Medulla oblongata (tissue), 1 donor: ENCODE results near the gene ZNF544.

ENCODE experiments used
- DNase-seq: peaks from one replicate; pipeline ENCODE4 v3.0.0-alpha.2; 2015; ENCODE audit errors: extremely low spot score

The ZNF544 gene

GRCh38 chr19:58228585-58229254, at the start of gene ZNF544:
Gene ZNF544, plus strand, starts transcription at chr19:58228914. Its CDS starts 15,110 bp downstream, at chr19:58244024.
- peak; percentile 55 for DNase-seq

- no peak for DNase-seq
Measured at GRCh38 chr19:58181902-58182576, 46.7 kb upstream of the ZNF544 start.

GRCh38 chr19:58182577-58182988, 46.1 kb upstream of the ZNF544 start:
- peak; percentile 84 for DNase-seq

DNA sequence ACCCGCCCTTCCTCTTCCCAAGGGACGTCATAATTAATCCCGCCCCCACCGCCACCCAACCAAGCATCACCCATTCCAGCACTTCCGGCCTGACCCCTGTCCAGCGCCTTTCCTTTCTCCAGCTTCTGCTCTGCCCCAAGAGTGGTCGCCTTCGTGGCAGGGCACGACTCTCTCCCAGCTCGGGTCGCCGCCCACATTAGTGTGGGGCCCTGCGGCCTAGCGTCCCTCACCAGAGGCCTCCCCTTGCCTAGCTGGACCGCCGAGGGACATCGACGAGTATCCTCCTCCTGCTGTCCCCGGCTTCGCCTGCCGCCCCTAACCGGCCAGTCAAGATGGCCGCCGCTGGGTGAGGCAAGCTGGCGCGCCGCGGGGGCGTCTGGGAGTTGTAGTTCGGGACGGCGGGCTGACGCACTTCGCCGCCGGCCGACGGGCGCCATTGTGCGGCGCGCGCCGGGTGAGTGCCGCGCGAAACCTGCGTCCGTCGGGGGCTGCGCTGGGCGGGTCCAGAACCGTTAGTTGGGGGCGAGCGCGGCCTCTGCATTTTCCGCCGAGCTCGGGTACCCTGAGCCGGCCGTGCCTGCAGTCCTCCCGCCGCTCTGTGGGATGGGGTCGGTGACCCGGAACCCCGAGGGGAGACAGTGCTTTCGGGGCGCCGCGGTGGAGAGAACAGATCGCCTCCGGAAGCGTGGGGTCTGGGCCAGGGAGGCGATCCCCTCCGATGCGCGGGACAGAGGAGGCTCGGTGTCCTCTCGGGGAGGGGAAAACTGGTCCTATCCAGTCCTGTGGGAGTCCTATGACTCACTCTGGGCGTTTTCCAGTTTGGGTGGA, 45.5 kb upstream of the ZNF544 start, which contains the start of gene ZNF274:
Gene ZNF274 (plus strand): TSS at position 73 of the 828 bp plus-strand sequence. CDS start 905 bp downstream, outside the sequence.
- DNase-seq = peak; percentile 90

DNA sequence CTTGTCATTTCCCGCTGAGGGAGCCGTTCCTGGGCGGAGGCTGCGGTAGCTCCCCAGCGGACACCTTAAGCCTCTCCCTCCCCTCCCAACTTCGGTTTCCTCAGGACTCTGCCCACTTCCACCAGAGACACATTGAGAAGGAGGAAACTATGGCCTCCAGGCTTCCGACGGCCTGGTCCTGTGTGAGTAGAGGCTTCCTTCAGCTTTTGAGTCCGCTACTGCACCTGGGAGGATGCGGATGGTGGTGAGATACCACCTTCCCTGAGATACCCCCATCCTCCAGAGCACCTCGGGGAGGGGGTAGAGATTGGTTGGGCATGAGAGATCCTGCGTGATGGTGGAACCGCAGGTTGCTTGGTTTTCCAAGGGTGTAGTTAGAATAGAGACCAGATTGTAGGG, 44.9 kb upstream of the ZNF544 start:
- no peak for DNase-seq

DNA sequence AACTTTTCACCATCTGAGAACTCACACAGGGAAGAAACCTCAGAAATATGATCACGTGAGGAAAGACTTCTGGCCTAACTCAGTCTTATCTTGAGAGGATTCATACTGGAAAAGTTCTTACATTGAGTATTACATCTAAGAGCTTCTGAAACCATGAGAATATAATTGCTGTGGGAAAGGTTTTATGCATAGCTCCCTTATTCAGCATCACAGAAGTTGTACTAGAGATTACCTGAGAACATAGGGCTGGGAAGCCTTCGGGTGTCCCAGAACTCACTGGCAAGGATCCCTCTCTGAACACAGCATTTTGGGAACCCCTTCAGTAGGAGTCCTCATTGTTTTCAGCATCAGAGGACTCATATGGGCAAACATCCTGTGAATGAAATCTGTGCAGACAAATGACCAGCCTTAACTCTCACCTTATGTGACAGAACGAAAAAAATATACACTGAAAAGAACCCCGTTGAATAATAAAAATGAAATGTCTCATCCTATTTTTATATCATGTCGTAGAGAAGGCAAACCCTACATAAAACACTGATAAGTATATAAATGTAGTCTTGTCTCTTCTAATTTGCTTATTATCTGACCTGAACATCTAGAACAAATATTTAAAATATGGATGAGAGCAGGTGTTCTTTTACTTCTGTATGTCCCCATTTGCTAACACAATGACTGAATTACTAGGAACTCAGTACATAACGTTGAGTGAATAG, 31.7 kb upstream of the ZNF544 start:
- no peak for DNase-seq

DNA sequence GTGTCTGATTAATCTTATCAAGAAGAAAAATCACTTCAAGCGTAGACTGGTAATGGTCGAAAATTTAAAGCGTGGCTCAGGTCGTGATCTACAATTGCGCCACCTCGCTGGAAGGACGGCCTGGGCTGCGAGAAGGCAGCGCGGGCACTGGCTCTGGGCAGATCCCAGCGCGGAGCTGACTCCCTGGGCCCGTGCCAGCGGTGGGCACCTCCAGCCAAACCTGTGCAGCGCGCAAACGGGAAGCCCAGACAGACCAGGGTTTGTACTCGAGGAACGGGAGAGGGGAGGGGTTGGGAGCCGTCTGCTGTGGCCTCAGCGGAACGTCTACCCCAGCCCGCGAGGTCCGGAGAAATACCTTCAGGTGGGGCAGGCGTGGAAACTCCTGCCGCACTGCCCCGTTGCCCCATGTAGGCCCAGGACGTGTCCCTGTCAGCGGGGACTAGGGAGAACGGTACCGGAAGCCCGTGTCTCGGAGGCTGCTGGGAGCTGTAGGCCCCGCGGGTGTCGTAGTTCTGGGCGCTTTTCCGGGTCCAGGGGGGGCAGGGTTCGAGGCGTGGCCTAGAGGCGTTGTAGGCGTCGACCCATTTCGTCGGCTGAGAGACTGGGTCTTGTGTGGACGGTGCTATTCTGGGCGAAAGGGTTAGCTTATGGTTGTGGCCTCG, 24.8 kb upstream of the ZNF544 start:
- DNase-seq = no peak

GRCh38 chr19:58204566-58204965, 24.1 kb upstream of the ZNF544 start:
- DNase-seq = no peak

- DNase-seq = no peak
Measured at GRCh38 chr19:58209577-58209976, 19.1 kb upstream of the ZNF544 start.

- DNase-seq = no peak
Measured at GRCh38 chr19:58212336-58213074, 16.2 kb upstream of the ZNF544 start.

DNA sequence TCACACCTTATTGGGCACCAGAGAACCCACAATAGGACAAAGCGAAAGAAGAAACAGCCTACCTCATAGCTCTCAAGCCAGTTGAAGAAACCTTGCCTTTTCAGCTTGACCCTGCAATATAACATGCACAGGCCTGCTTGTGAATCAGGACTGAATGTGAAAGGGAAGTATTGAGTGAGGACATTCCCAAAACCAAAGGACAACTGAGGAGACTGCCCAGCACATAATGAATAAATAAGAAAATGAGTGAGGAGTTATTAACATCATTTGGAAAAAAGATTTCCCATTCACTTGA, 15.7 kb upstream of the ZNF544 start:
- DNase-seq = no peak

GRCh38 chr19:58217069-58217481, 11.6 kb upstream of the ZNF544 start:
- no peak for DNase-seq

- no peak for DNase-seq
Measured at GRCh38 chr19:58217607-58218391, 10.9 kb upstream of the ZNF544 start.

DNA sequence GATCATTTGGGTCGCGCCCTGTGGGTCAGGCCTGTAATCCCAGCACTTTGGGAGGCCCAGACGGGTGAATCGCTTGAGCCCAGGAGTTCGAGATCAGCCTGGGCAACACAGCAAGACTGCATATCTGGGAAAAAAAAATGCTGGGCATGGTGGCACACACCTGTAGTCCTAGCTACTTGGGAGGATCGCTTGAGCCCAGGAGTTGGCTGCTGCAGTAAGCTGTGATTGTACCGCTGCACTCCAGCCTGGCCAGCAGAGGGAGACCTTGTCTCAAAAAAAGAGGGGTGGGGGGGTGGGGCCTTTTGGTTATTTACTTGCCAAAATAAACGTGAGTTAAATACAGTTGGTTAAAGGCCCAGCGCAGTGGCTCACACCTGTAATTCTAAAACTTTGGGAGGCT, 9.8 kb upstream of the ZNF544 start:
- no peak for DNase-seq

DNA sequence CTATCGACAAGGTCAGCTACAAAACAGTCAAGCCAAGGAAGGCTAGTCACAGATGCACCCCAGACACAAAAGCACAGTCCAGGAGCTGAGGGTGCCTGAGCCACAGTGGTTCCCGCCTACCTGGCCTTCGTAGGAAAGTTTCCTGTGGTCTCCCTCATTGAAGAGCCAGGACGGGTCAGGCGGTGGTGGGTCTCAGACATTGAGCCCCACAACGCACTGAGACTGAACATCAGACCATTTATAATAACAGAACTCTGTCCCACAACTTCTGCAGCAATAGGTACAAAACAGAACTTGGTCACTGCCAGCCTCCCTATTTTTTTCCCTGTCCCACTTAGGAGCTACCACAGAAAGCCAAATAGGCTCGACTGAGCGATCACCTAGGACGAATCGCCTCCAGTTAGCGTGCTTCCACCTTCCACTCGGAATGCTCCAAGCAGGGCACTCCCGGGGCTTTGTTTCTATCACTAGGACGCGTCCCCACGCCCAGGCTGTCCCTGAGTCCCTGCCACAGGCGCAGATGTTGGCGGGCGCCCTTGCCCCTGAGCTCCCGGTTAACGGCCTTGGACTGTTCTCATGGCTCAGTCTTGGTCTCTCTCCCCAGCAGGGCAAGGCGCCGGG, 640 bp upstream of the ZNF544 start:
- no peak for DNase-seq

DNA sequence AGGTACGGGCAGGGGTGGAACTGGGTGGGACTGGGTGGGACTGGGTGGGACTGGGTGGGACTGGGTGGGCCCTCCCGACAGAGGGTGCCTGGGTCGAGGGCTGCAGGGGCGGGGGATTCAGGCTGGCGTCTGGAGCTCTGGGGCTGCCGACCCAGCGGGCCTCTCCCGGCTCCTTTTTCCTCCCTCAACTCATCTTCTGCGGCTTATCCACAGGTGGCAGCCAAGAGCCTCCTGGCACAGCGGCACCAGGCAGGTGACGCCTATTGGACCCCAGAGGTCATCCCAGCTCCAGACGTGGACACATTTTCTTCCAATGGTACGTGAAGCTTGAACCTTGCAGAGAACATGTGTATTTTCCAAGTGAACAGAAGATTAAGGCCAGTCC, 533 bp downstream of the ZNF544 start:
- DNase-seq = peak; percentile 16

DNA sequence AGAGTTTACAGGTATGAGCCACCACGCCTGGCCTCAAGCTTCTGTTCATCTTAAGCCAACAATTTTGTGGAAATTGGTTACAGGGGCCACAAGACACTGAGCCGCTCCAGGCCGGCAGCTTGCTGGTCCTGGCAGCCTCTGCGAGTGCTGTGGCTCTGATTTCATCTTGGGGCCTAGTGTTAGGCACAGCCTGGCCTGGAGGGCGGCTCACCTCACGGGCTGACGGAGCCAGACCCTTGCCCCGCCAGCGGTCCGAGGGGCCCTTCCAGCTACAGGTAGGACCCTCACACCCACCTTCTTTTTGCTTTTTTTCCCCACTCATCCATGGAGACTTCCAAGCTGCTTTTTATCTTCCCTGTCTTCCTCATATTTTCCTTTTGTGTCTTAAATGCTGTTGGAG, 8.6 kb downstream of the ZNF544 start:
- no peak for DNase-seq

- DNase-seq = no peak
Measured at GRCh38 chr19:58243351-58243750, 14.6 kb downstream of the ZNF544 start.

DNA sequence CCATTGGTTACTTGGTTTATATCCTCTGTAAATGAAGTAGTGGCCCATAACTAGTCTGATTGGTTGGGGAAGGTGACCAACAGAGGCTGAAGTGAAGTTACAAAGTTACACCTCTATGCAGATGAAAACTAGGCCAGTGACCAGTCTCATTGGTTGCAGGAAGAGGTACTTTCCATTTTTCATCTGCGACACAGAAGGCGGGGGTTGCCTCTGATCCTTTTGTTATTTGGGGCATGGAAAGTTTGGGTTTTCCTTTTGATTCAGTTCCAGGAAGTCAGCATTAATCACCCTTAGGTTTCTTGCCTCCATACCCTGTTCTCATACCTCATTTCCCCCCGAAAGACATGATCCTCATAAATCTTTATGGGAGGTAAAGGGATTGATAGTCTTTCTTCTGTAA, 20.2 kb downstream of the ZNF544 start:
- no peak for DNase-seq
